K562 (cell line): ENCODE measurements around the gene LAMA1. TPM values are rescaled to one million over a fixed set of nuclear protein-coding genes. Genes with fewer than 3 reads are reported as not detected.

Source experiments
- ATAC-seq: fragments of 200-7000 bp; cut with Tn5 transposase; 3 replicates; pipeline ENCODE4 v1.9.1; 2020; ENCODE audit warnings: moderate library complexity
- BruUV-seq: library from RNA; stranded (reverse); fragments of 400-500 nt; replicated peaks from 2 replicates; lab custom pipeline; 2021; lab: Mats Ljungman, UMichigan
- CTCF ChIA-PET: fragments of 300-600 bp; formaldehyde crosslinking; extraction: SDS; loops from one replicate; lab custom pipeline; 2021; ENCODE audit warnings: low intra/inter-chr PET ratio; lab: Yijun Ruan, JAX
- POLR2A ChIA-PET: fragments of 300-600, 350-650 bp; sonication (Branson Sonifier 250); formaldehyde crosslinking; extraction: SDS; loops from one replicate; lab custom pipeline; 2021; ENCODE audit warnings: antibody characterized with exemption, inconsistent platforms; lab: Yijun Ruan, JAX
- DNase-seq, 4 experiments: peaks; one replicate each; pipeline versions ENCODE4 v3.0.0 to v3.0.0-alpha.2; 2011 to 2018; ENCODE audit warnings: low spot score in 3 of 4, mixed read lengths in 3 of 4; ENCODE audit errors: extremely low read depth in 1 of 4
- FAIRE-seq: peaks from 2 replicates; lab custom pipeline; 2011; peaks lifted over from hg19 to GRCh38; lab: Jason Lieb, UNC
- H2AFZ ChIP-seq: 2 replicates; pipeline ENCODE4 v1.6.0; 2011; ENCODE audit warnings: low read depth, low read length, control low read depth, inconsistent platforms
- H3K27ac ChIP-seq: fragments of 200-600 bp; 3 replicates; pipeline ENCODE4 v1.8.0; 2011; ENCODE audit warnings: low read depth, mild to moderate bottlenecking, control low read depth, inconsistent platforms, low read length, moderate library complexity, mixed read lengths; ENCODE audit errors: extremely low read depth
- H3K27me3 ChIP-seq, 2 experiments: fragments of 300-600 bp in 1 of 2; 2 replicates in 1 of 2; 3 replicates in 1 of 2; pipeline versions ENCODE4 v1.6.0 to v1.8.0; 2011; ENCODE audit warnings: inconsistent platforms in 2 of 2, low read length in 2 of 2, mild to moderate bottlenecking in 1 of 2, mixed read lengths in 1 of 2, moderate library complexity in 1 of 2; ENCODE audit not compliant: control insufficient read depth in 2 of 2, insufficient read depth in 2 of 2
- H3K36me3 ChIP-seq: fragments of 300-600 bp; 3 replicates; pipeline ENCODE4 v1.8.0; 2011; ENCODE audit warnings: mild to moderate bottlenecking, low read length, inconsistent platforms; ENCODE audit not compliant: control insufficient read depth, insufficient read depth
- H3K4me1 ChIP-seq, 2 experiments: fragments of 200-600 bp in 1 of 2; replicated peaks in 1 of 2; 2 replicates in 1 of 2; 3 replicates in 1 of 2; pipeline versions ENCODE4 v1.5.1 to v1.8.0; 2011; ENCODE audit warnings: inconsistent platforms in 2 of 2, low read length in 2 of 2, mild to moderate bottlenecking in 1 of 2, mixed read lengths in 1 of 2, moderate library complexity in 1 of 2; ENCODE audit not compliant: control insufficient read depth in 2 of 2, insufficient read depth in 2 of 2
- H3K4me2 ChIP-seq: 2 replicates; pipeline ENCODE4 v1.6.1; 2011; ENCODE audit warnings: low read length, control low read depth, inconsistent platforms, mixed read lengths; ENCODE audit not compliant: insufficient read depth
- H3K4me3 ChIP-seq: fragments of 200-600 bp; sonication (generic), shearing (Covaris generic); 2 replicates; pipeline ENCODE4 v1.5.1; 2016; ENCODE audit warnings: control low read depth, inconsistent platforms
- H3K79me2 ChIP-seq: fragments of 200-600 bp; 3 replicates; pipeline ENCODE4 v1.8.0; 2011; ENCODE audit warnings: low read length, inconsistent platforms; ENCODE audit not compliant: control insufficient read depth, insufficient read depth
- H3K9ac ChIP-seq, 2 experiments: 2 replicates each; pipeline versions ENCODE4 v1.6.0 to v1.6.1; 2011; ENCODE audit warnings: low read depth in 2 of 2, low read length in 2 of 2, control low read depth in 1 of 2, inconsistent platforms in 1 of 2, mild to moderate bottlenecking in 1 of 2, mixed read lengths in 1 of 2; ENCODE audit not compliant: insufficient read depth in 1 of 2
- H3K9me1 ChIP-seq: one replicate; pipeline ENCODE4 v1.6.0; 2011; ENCODE audit warnings: inconsistent platforms, mild to moderate bottlenecking, low read length, moderate library complexity; ENCODE audit not compliant: control insufficient read depth, insufficient read depth
- H3K9me3 ChIP-seq: replicated peaks from 2 replicates; pipeline ENCODE4 v1.5.1; 2011; ENCODE audit warnings: low read depth, low read length, inconsistent platforms; ENCODE audit not compliant: control insufficient read depth, insufficient read depth
- H4K20me1 ChIP-seq: replicated peaks from 2 replicates; pipeline ENCODE4 v1.6.1; 2011; ENCODE audit warnings: low read length, inconsistent platforms, mixed read lengths; ENCODE audit not compliant: control insufficient read depth, insufficient read depth
- KLF16 ChIP-seq: IDR thresholded peaks from 2 replicates; pipeline ENCODE4 v1.6.1; 2016; ENCODE audit warnings: antibody characterized with exemption
- MEIS2 ChIP-seq: fragments of 450-650 bp; IDR thresholded peaks from 2 replicates; pipeline ENCODE4 v1.6.1; 2014; ENCODE audit warnings: mild to moderate bottlenecking; ENCODE audit not compliant: partially characterized antibody
- ZNF41 ChIP-seq: fragments of 250-450 bp; sonication (Bioruptor Pico); conservative IDR thresholded peaks from 2 replicates; pipeline ENCODE4 v1.4.0; 2020; ENCODE audit warnings: mild to moderate bottlenecking
- ZNF444 ChIP-seq: fragments of 250-450 bp; sonication (Bioruptor Pico); IDR thresholded peaks from 2 replicates; pipeline ENCODE4 v1.4.0; 2020; ENCODE audit warnings: mild to moderate bottlenecking, moderate library complexity
- ZNF79 ChIP-seq: fragments of 250-450 bp; sonication (Bioruptor Pico); IDR thresholded peaks from 2 replicates; pipeline ENCODE4 v1.4.0; 2020; ENCODE audit warnings: low read depth, mild to moderate bottlenecking, moderate library complexity
- WGBS: fragments of 100-300 bp; shearing (Covaris generic); methylation state at CpG from one replicate; pipeline ENCODE4 v1.1.6; 2016; ENCODE audit warnings: low coverage, mixed read lengths; ENCODE audit not compliant: insufficient coverage; ENCODE audit errors: missing lambda C conversion rate; 5-methylcytosine and 5-hydroxymethylcytosine counted together
- in situ Hi-C: fragments of 300-500 bp; cut with MboI; formaldehyde crosslinking; loops from 4 replicates; pipeline ENCODE4 v1.15.0; 2018; ENCODE audit warnings: inconsistent platforms, mixed read lengths
- intact Hi-C: fragments of 100-400 bp; cut with micrococcal nuclease; formaldehyde crosslinking; loops from 2 replicates; pipeline ENCODE4 v1.14.2; 2022
- polyA plus RNA-seq, 8 experiments: library from polyadenylated mRNA; depleted of rRNA in 4 of 8; stranded (reverse) in 5 of 8; unstranded in 3 of 8; fragments of >200 nt; fragmentation: Nextera tagmentation in 2 of 8; fragmentation: Illumina TruSeq in 1 of 8; extraction: Ambion mirVana in 2 of 8; extraction: Trizol in 1 of 8; gene quantifications; 2 replicates each; pipeline versions ENCODE4 v1.2.1 to v1.2.3, GENCODE V29; 2011 to 2014; ENCODE audit warnings: inconsistent platforms in 1 of 8, missing spikeins in 1 of 8
- total RNA-seq, 7 experiments: library from RNA; depleted of rRNA in 6 of 7; stranded (reverse); fragments of >200 nt in 6 of 7; fragmentation: Illumina TruSeq in 2 of 7; extraction: Trizol in 2 of 7; gene quantifications; 2 replicates each; pipeline versions ENCODE4 v1.2.1 to v1.2.3, GENCODE V29; 2011 to 2021; ENCODE audit warnings: low replicate concordance in 1 of 7
- TF ChIP-seq, protein P1 (sequence below): fragments of 200-600 bp; sonication (generic); IDR thresholded peaks from one replicate; pipeline ENCODE4 v1.6.1; 2012; ENCODE audit warnings: mild to moderate bottlenecking, low read depth, low read length, inconsistent platforms

The LAMA1 gene
- total and polyA plus RNA-seq, 9 of the 15 experiments (the other 6 are each of a cell fraction or from before 2014, with no cell fraction given), result 0.04 TPM; not detected in 8

DNA sequence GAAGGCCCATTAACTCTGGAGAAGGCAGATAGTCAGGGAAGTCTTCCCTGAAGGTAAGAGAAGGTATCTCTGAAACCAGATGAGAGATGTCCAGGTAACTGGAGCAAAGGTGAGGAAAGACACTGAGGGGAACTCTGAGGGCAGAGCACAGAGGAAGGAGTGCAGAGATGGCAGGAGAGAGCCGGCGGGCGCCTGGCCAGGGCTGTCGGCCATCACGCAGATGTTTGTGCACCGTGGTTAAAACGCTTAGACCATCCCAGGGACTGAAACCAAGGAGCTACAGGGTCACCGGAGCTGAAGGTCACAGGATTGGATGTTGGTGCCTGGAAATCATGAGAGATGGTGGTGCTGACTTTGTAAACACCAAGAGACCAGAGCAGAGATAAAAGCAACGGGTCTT is 55.4 kb downstream of the LAMA1 start:
- WGBS, result under 1% methylated on average over 9 of the region's 9 CpGs
- DNase-seq, result no peak
- intact Hi-C loops (no loop called here), in situ Hi-C loops (no loop called here)
- POLR2A ChIA-PET, result no interaction called here
- no peaks in the 10 kb centered on the region for H3K36me3 ChIP-seq
- H3K4me2 ChIP-seq, result no peak overlapping the region
- H3K9me3 ChIP-seq, result no peaks in the 10 kb centered on the region
- BruUV-seq, result no TSS peak
- H4K20me1 ChIP-seq, result no peaks in the 10 kb centered on the region
- H3K4me3 ChIP-seq, result no peak overlapping the region
- CTCF ChIA-PET, result no interaction called here
- H3K4me1 ChIP-seq, result no peaks in the 10 kb centered on the region
- TF ChIP-seq KLF16 (no peak), ZNF444 (CRISPR knock-in tag) (no peak), MEIS2 (no peak), ZNF79 (no peak), ZNF41 (CRISPR knock-in tag) (no peak)
- TF ChIP-seq, protein P1, sequence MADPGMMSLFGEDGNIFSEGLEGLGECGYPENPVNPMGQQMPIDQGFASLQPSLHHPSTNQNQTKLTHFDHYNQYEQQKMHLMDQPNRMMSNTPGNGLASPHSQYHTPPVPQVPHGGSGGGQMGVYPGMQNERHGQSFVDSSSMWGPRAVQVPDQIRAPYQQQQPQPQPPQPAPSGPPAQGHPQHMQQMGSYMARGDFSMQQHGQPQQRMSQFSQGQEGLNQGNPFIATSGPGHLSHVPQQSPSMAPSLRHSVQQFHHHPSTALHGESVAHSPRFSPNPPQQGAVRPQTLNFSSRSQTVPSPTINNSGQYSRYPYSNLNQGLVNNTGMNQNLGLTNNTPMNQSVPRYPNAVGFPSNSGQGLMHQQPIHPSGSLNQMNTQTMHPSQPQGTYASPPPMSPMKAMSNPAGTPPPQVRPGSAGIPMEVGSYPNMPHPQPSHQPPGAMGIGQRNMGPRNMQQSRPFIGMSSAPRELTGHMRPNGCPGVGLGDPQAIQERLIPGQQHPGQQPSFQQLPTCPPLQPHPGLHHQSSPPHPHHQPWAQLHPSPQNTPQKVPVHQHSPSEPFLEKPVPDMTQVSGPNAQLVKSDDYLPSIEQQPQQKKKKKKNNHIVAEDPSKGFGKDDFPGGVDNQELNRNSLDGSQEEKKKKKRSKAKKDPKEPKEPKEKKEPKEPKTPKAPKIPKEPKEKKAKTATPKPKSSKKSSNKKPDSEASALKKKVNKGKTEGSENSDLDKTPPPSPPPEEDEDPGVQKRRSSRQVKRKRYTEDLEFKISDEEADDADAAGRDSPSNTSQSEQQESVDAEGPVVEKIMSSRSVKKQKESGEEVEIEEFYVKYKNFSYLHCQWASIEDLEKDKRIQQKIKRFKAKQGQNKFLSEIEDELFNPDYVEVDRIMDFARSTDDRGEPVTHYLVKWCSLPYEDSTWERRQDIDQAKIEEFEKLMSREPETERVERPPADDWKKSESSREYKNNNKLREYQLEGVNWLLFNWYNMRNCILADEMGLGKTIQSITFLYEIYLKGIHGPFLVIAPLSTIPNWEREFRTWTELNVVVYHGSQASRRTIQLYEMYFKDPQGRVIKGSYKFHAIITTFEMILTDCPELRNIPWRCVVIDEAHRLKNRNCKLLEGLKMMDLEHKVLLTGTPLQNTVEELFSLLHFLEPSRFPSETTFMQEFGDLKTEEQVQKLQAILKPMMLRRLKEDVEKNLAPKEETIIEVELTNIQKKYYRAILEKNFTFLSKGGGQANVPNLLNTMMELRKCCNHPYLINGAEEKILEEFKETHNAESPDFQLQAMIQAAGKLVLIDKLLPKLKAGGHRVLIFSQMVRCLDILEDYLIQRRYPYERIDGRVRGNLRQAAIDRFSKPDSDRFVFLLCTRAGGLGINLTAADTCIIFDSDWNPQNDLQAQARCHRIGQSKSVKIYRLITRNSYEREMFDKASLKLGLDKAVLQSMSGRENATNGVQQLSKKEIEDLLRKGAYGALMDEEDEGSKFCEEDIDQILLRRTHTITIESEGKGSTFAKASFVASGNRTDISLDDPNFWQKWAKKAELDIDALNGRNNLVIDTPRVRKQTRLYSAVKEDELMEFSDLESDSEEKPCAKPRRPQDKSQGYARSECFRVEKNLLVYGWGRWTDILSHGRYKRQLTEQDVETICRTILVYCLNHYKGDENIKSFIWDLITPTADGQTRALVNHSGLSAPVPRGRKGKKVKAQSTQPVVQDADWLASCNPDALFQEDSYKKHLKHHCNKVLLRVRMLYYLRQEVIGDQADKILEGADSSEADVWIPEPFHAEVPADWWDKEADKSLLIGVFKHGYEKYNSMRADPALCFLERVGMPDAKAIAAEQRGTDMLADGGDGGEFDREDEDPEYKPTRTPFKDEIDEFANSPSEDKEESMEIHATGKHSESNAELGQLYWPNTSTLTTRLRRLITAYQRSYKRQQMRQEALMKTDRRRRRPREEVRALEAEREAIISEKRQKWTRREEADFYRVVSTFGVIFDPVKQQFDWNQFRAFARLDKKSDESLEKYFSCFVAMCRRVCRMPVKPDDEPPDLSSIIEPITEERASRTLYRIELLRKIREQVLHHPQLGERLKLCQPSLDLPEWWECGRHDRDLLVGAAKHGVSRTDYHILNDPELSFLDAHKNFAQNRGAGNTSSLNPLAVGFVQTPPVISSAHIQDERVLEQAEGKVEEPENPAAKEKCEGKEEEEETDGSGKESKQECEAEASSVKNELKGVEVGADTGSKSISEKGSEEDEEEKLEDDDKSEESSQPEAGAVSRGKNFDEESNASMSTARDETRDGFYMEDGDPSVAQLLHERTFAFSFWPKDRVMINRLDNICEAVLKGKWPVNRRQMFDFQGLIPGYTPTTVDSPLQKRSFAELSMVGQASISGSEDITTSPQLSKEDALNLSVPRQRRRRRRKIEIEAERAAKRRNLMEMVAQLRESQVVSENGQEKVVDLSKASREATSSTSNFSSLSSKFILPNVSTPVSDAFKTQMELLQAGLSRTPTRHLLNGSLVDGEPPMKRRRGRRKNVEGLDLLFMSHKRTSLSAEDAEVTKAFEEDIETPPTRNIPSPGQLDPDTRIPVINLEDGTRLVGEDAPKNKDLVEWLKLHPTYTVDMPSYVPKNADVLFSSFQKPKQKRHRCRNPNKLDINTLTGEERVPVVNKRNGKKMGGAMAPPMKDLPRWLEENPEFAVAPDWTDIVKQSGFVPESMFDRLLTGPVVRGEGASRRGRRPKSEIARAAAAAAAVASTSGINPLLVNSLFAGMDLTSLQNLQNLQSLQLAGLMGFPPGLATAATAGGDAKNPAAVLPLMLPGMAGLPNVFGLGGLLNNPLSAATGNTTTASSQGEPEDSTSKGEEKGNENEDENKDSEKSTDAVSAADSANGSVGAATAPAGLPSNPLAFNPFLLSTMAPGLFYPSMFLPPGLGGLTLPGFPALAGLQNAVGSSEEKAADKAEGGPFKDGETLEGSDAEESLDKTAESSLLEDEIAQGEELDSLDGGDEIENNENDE, result no peak
- no peak for ATAC-seq
- no peak for FAIRE-seq
- H3K9ac ChIP-seq, result no peak overlapping the region
- no peaks in the 10 kb centered on the region for H3K79me2 ChIP-seq
- no peak overlapping the region for H2AFZ ChIP-seq
- H3K27ac ChIP-seq, result no peak overlapping the region
- no peaks in the 10 kb centered on the region; a peak in 3 of 5 replicates for H3K27me3 ChIP-seq
- no peaks in the 10 kb centered on the region for H3K9me1 ChIP-seq
